IMR-90 (cell line): ENCODE measurements around the gene CREG1. TPM values are rescaled to one million over a fixed set of nuclear protein-coding genes. Genes with fewer than 3 reads are reported as not detected.

Experiments
- ATAC-seq: fragments of 200-7000 bp; cut with Tn5 transposase; 2 replicates; pipeline ENCODE4 v1.9.1; 2020; ENCODE audit warnings: low read depth, mild to moderate bottlenecking, moderate library complexity
- BruUV-seq: library from RNA; stranded (reverse); fragments of 400-500 nt; replicated peaks from 2 replicates; lab custom pipeline; 2021; lab: Mats Ljungman, UMichigan
- CTCF ChIA-PET: fragments of 300-600 bp; formaldehyde crosslinking; extraction: SDS; loops from one replicate; lab custom pipeline; 2021; ENCODE audit warnings: antibody characterized with exemption; lab: Yijun Ruan, JAX
- POLR2A ChIA-PET: fragments of 300-600 bp; sonication (Branson Sonifier 250); formaldehyde crosslinking; loops from one replicate; lab custom pipeline; 2022; ENCODE audit warnings: antibody characterized with exemption; ENCODE audit not compliant: unreplicated experiment; lab: Charles Lee
- DNase-seq: peaks from one replicate; pipeline ENCODE4 v3.0.0; 2013
- H2AFZ ChIP-seq: replicated peaks from 2 replicates; pipeline ENCODE3; 2013; ENCODE audit warnings: low read length, mild to moderate bottlenecking; ENCODE audit not compliant: poor library complexity
- H2AK5ac ChIP-seq: 2 replicates; pipeline ENCODE4 v1.6.1; 2013; ENCODE audit warnings: low read depth, low read length, inconsistent platforms
- H2AK9ac ChIP-seq: replicated peaks from 2 replicates; pipeline ENCODE3; 2013; ENCODE audit warnings: mild to moderate bottlenecking, low read depth, low read length, moderate library complexity; ENCODE audit not compliant: poor library complexity
- H2BK120ac ChIP-seq: 2 replicates; pipeline ENCODE4 v1.6.1; 2013; ENCODE audit warnings: low read depth, low read length, inconsistent platforms
- H2BK15ac ChIP-seq: 3 replicates; pipeline ENCODE4 v1.6.1; 2013; ENCODE audit warnings: low read depth, low read length, inconsistent platforms
- H2BK20ac ChIP-seq: 2 replicates; pipeline ENCODE4 v1.6.1; 2013; ENCODE audit warnings: low read depth, mild to moderate bottlenecking, inconsistent platforms, low read length, moderate library complexity
- H2BK5ac ChIP-seq: 2 replicates; pipeline ENCODE4 v1.6.1; 2013; ENCODE audit warnings: mild to moderate bottlenecking, low read depth, low read length, inconsistent platforms; ENCODE audit not compliant: poor library complexity, severe bottlenecking
- H3K14ac ChIP-seq: replicated peaks from 2 replicates; pipeline ENCODE4 v1.6.1; 2013; ENCODE audit warnings: low read depth, low read length, inconsistent platforms
- H3K18ac ChIP-seq: 2 replicates; pipeline ENCODE4 v1.6.1; 2013; ENCODE audit warnings: low read depth, low read length, control low read depth
- H3K23ac ChIP-seq: 2 replicates; pipeline ENCODE4 v1.6.1; 2013; ENCODE audit warnings: low read depth, low read length, inconsistent platforms
- H3K27ac ChIP-seq: 2 replicates; pipeline ENCODE4 v1.5.1; 2013; ENCODE audit warnings: mild to moderate bottlenecking, control low read depth, low read length; ENCODE audit not compliant: insufficient read depth
- H3K27me3 ChIP-seq: 2 replicates; pipeline ENCODE4 v1.6.1; 2013; ENCODE audit warnings: low read length; ENCODE audit not compliant: control insufficient read depth, insufficient read depth
- H3K36me3 ChIP-seq: 2 replicates; pipeline ENCODE4 v1.6.1; 2013; ENCODE audit warnings: low read length, mixed read lengths; ENCODE audit not compliant: control insufficient read depth, insufficient read depth
- H3K4ac ChIP-seq: 2 replicates; pipeline ENCODE4 v1.6.1; 2013; ENCODE audit warnings: low read depth, low read length, inconsistent platforms
- H3K4me1 ChIP-seq: 2 replicates; pipeline ENCODE4 v1.6.1; 2013; ENCODE audit warnings: low read length, mixed read lengths; ENCODE audit not compliant: control insufficient read depth, insufficient read depth
- H3K4me2 ChIP-seq: 2 replicates; pipeline ENCODE4 v1.6.1; 2013; ENCODE audit warnings: low read depth, mild to moderate bottlenecking, control low read depth, low read length, moderate library complexity
- H3K4me3 ChIP-seq: 2 replicates; pipeline ENCODE4 v1.5.1; 2013; ENCODE audit warnings: low read depth, mild to moderate bottlenecking, control low read depth, low read length, moderate library complexity; ENCODE audit not compliant: insufficient read depth
- H3K56ac ChIP-seq: 2 replicates; pipeline ENCODE4 v1.6.1; 2013; ENCODE audit warnings: low read length, inconsistent platforms; ENCODE audit not compliant: insufficient read depth; ENCODE audit errors: extremely low read depth
- H3K79me1 ChIP-seq, 2 experiments: 2 replicates each; pipeline ENCODE4 v1.6.1; 2013; ENCODE audit warnings: low read length in 2 of 2, inconsistent platforms in 1 of 2, low read depth in 1 of 2
- H3K9ac ChIP-seq: 2 replicates; pipeline ENCODE4 v1.6.1; 2013; ENCODE audit warnings: low read depth, low read length, control low read depth
- H3K9me1 ChIP-seq: 2 replicates; pipeline ENCODE4 v1.6.1; 2013; ENCODE audit warnings: low read length, inconsistent platforms; ENCODE audit not compliant: insufficient read depth
- H3K9me3 ChIP-seq: 2 replicates; pipeline ENCODE4 v1.6.1; 2013; ENCODE audit warnings: low read length; ENCODE audit not compliant: control insufficient read depth, insufficient read depth
- H4K20me1 ChIP-seq: 2 replicates; pipeline ENCODE4 v1.6.1; 2013; ENCODE audit warnings: low read length, inconsistent platforms; ENCODE audit not compliant: insufficient read depth
- H4K5ac ChIP-seq: 2 replicates; pipeline ENCODE4 v1.6.1; 2013; ENCODE audit warnings: mild to moderate bottlenecking, low read depth, low read length, control low read depth
- H4K8ac ChIP-seq, 2 experiments: 2 replicates each; pipeline ENCODE4 v1.6.1; 2013; ENCODE audit warnings: low read depth in 2 of 2, low read length in 2 of 2, control low read depth in 1 of 2, inconsistent platforms in 1 of 2
- H4K91ac ChIP-seq: 2 replicates; pipeline ENCODE4 v1.6.1; 2013; ENCODE audit warnings: low read depth, low read length, inconsistent platforms; ENCODE audit not compliant: insufficient read depth
- BHLHE40 ChIP-seq: fragments of 150-350 bp; IDR thresholded peaks from 2 replicates; pipeline ENCODE4 v1.6.1; 2016; ENCODE audit warnings: mild to moderate bottlenecking, low read depth, low read length
- CEBPB ChIP-seq: IDR thresholded peaks from 2 replicates; pipeline ENCODE4 v1.6.1; 2012; ENCODE audit warnings: low read depth, low read length, improper control_type of control experiment
- CTCF ChIP-seq: conservative IDR thresholded peaks from 2 replicates; pipeline ENCODE4 v1.5.1; 2012; ENCODE audit warnings: mild to moderate bottlenecking, low read depth, low read length, improper control_type of control experiment
- ELK1 ChIP-seq: fragments of 150-350 bp; IDR thresholded peaks from 2 replicates; pipeline ENCODE4 v1.6.1; 2016; ENCODE audit warnings: low read depth, mild to moderate bottlenecking, low read length, moderate library complexity, borderline replicate concordance
- MAFK ChIP-seq: IDR thresholded peaks from 2 replicates; pipeline ENCODE4 v1.6.1; 2012; ENCODE audit warnings: low read depth, low read length, improper control_type of control experiment
- MAZ ChIP-seq: IDR thresholded peaks from 2 replicates; pipeline ENCODE4 v1.6.1; 2012; ENCODE audit warnings: low read depth, mild to moderate bottlenecking, low read length, improper control_type of control experiment, moderate library complexity, borderline replicate concordance
- MXI1 ChIP-seq: IDR thresholded peaks from 2 replicates; pipeline ENCODE4 v1.6.1; 2012; ENCODE audit warnings: low read depth, mild to moderate bottlenecking, low read length, moderate library complexity, borderline replicate concordance
- NFE2L2 ChIP-seq: fragments of 150-350 bp; IDR thresholded peaks from 2 replicates; pipeline ENCODE4 v1.6.1; 2016; ENCODE audit warnings: low read depth, mild to moderate bottlenecking, low read length
- POLR2A ChIP-seq: IDR thresholded peaks from 2 replicates; pipeline ENCODE4 v1.6.1; 2012; ENCODE audit warnings: mild to moderate bottlenecking, low read depth, low read length
- RCOR1 ChIP-seq: IDR thresholded peaks from 2 replicates; pipeline ENCODE4 v1.6.1; 2012; ENCODE audit warnings: mild to moderate bottlenecking, low read length, improper control_type of control experiment; ENCODE audit not compliant: insufficient replicate concordance
- RFX5 ChIP-seq: IDR thresholded peaks from 2 replicates; pipeline ENCODE4 v1.8.0; 2012; ENCODE audit warnings: low read depth, mild to moderate bottlenecking, low read length, moderate library complexity
- SMC3 ChIP-seq: fragments of 150-350 bp; IDR thresholded peaks from 2 replicates; pipeline ENCODE4 v1.6.1; 2016; ENCODE audit warnings: low read depth, mild to moderate bottlenecking, antibody characterized with exemption, low read length, moderate library complexity
- USF2 ChIP-seq: fragments of 150-350 bp; IDR thresholded peaks from 2 replicates; pipeline ENCODE4 v1.6.1; 2017; ENCODE audit warnings: mild to moderate bottlenecking, antibody characterized with exemption, low read length, low read depth
- WGBS, 2 experiments: methylation state at CpG; one replicate each; pipeline versions ENCODE4 v1.1.5 to v1.1.7; 2013; ENCODE audit warnings: missing lambda C conversion rate in 2 of 2; ENCODE audit not compliant: insufficient read length in 1 of 2; ENCODE audit errors: extremely low coverage in 2 of 2; 5-methylcytosine and 5-hydroxymethylcytosine counted together
- dilution Hi-C: fragments of 300-500 bp; cut with HindIII; formaldehyde crosslinking; loops from one replicate; pipeline ENCODE4 v1.14.3; 2018; ENCODE audit warnings: low sequenced_read_pairs; ENCODE audit not compliant: unreplicated experiment
- in situ Hi-C: fragments of 300-500 bp; cut with MboI; formaldehyde crosslinking; loops from 3 replicates; pipeline ENCODE4 v1.14.3; 2019; ENCODE audit warnings: low sequenced_read_pairs, inconsistent platforms, mixed read lengths
- intact Hi-C: fragments of 100-400 bp; cut with micrococcal nuclease; formaldehyde crosslinking; loops from 2 replicates; pipeline ENCODE4 v1.10.0; 2022
- polyA plus RNA-seq, 3 experiments: library from polyadenylated mRNA; depleted of rRNA; stranded (reverse); fragments of >200 nt; gene quantifications; 2 replicates each; pipeline ENCODE4 v1.2.3, GENCODE V29; 2012; ENCODE audit warnings: low replicate concordance in 1 of 3
- total RNA-seq: library from RNA; depleted of rRNA; stranded (reverse); fragments of >200 nt; gene quantifications from 2 replicates; pipeline ENCODE4 v1.2.3, GENCODE V29; 2012

Gene CREG1
- total and polyA plus RNA-seq, 2 of the 4 experiments (the other 2 are of a cell fraction): 2.9 to 6.4 TPM

GRCh38 chr1:167532964-167533824 is 20.4 kb downstream of the CREG1 start:
- Histone ChIP-seq H3K14ac (no peak overlapping the region), H3K9me1 (no peaks in the 10 kb centered on the region), H4K5ac (no peak overlapping the region), H2BK15ac (no peak overlapping the region), H4K91ac (no peak overlapping the region), H3K4me3 (no peak overlapping the region), H4K20me1 (no peaks in the 10 kb centered on the region), H2AK9ac (no peak overlapping the region), H3K27ac (no peak overlapping the region), H3K4me1 (no peaks in the 10 kb centered on the region), H3K56ac (no peak overlapping the region), H2BK120ac (no peak overlapping the region), H3K4me2 (no peak overlapping the region), H2AFZ (peak overlapping the region; percentile 39), H2AK5ac (no peak overlapping the region), H3K36me3 (no peaks in the 10 kb centered on the region), H3K23ac (no peak overlapping the region), H3K9me3 (no peaks in the 10 kb centered on the region), H2BK20ac (no peak overlapping the region), H3K4ac (no peak overlapping the region), H2BK5ac (no peak overlapping the region), H3K27me3 (peaks cover 22% of the 10 kb centered on the region), H4K8ac (no peak overlapping the region), H3K79me1 (no peaks in the 10 kb centered on the region), H3K18ac (no peak overlapping the region), H3K9ac (no peak overlapping the region)
- in situ Hi-C loops (loop anchor here (10.0 kb wide), 2 partner anchors 268 to 468 kb away; no protein-coding TSS in a partner anchor), intact Hi-C loops (loop anchor here (1.0 to 10.0 kb wide), 5 partner anchors 90 to 628 kb away; no protein-coding TSS in a partner anchor), dilution Hi-C loops (no loop called here)
- DNase-seq: no peak
- no TSS peak for BruUV-seq
- ATAC-seq: peak; percentile 38
- ChIA-PET CTCF (interaction anchor here (0.6 to 2.2 kb wide), 5 partner anchors 25 to 727 kb away, joined by 3 to 5 read pairs (median 3); no protein-coding TSS in a partner anchor), POLR2A (no interaction called here)
- TF ChIP-seq RCOR1 (no peak), SMC3 (no peak), POLR2A (no peak), MAFK (no peak), BHLHE40 (no peak), ELK1 (no peak), CEBPB (no peak), NFE2L2 (no peak), CTCF (no peak), MAZ (no peak), USF2 (no peak), MXI1 (no peak), RFX5 (no peak)
- 40% methylated on average over 1 of the region's 6 CpGs; no CpG with 5 or more reads in 1 of the 2 experiments for WGBS, 2 experiments
